ENCODE measurements around the gene RASEF.

DNA sequence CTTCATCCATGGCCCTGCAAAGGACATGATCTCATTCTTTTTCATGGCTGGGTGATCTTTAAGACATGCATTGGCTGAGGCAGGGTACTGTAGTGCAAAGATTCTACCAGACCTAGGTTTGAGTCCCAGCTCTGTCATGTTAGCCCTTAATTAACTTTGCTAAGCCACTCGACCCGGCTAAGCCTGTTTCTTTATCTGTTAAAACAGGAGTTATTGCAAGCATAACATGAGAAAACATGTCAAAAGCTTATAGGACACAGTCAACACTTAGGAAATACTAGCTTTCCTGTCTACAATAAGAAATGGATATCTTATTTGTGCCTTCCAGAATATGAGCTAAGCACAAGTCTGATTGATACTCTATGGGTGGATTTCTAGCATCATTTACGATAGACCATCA lies 92.6 kb downstream of the RASEF start:
- TF ChIP-seq, protein P1, sequence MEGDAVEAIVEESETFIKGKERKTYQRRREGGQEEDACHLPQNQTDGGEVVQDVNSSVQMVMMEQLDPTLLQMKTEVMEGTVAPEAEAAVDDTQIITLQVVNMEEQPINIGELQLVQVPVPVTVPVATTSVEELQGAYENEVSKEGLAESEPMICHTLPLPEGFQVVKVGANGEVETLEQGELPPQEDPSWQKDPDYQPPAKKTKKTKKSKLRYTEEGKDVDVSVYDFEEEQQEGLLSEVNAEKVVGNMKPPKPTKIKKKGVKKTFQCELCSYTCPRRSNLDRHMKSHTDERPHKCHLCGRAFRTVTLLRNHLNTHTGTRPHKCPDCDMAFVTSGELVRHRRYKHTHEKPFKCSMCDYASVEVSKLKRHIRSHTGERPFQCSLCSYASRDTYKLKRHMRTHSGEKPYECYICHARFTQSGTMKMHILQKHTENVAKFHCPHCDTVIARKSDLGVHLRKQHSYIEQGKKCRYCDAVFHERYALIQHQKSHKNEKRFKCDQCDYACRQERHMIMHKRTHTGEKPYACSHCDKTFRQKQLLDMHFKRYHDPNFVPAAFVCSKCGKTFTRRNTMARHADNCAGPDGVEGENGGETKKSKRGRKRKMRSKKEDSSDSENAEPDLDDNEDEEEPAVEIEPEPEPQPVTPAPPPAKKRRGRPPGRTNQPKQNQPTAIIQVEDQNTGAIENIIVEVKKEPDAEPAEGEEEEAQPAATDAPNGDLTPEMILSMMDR (IDR thresholded peaks at IDR 0.05), result no peak
- TF ChIP-seq POLR2A (IDR thresholded peaks at IDR 0.05), result no peak

Measured in Peyer's patch (tissue), 4 donors.